ENCODE data around the gene GLIS1.

- no peak for TF ChIP-seq E2F1 (CRISPR knock-in tag; IDR thresholded peaks at IDR 0.05)
- no peak for TF ChIP-seq CTCF (IDR thresholded peaks at IDR 0.05)
- TF ChIP-seq MXD4 (CRISPR knock-in tag; IDR thresholded peaks at IDR 0.05; ENCODE audit: borderline replicate concordance): no peak
Observed at GRCh38 chr1:53576866-53577760, 161.9 kb downstream of the GLIS1 start.
